ENCODE measurements around the gene PCLO.
"Not testable (repeated sequence)": the region's sequence is repeated elsewhere in the genome, so short reads cannot be mapped to it uniquely, and the experiment has no call there.

Gene PCLO

GRCh38 chr7:83038787-83039186 is 123.9 kb downstream of the PCLO start:
- no peak for DNase-seq

- DNase-seq, result no peak
Measured at GRCh38 chr7:83036721-83037380, 125.8 kb downstream of the PCLO start.

- DNase-seq, result no peak
Measured at GRCh38 chr7:83036130-83036529, 126.6 kb downstream of the PCLO start.

GRCh38 chr7:83032195-83032594 is 130.5 kb downstream of the PCLO start:
- no peak for DNase-seq

GRCh38 chr7:83023817-83024665 is 138.6 kb downstream of the PCLO start:
- not testable (repeated sequence) for DNase-seq

GRCh38 chr7:83021032-83021431 is 141.7 kb downstream of the PCLO start:
- DNase-seq, result no peak

GRCh38 chr7:83020161-83020560 is 142.5 kb downstream of the PCLO start:
- no peak for DNase-seq

GRCh38 chr7:83015916-83016315 is 146.8 kb downstream of the PCLO start:
- DNase-seq, result peak; percentile 85

GRCh38 chr7:83014546-83014945 is 148.1 kb downstream of the PCLO start:
- no peak for DNase-seq

GRCh38 chr7:83011954-83012353 is 150.7 kb downstream of the PCLO start:
- DNase-seq, result no peak

- DNase-seq, result no peak
Measured at GRCh38 chr7:83005410-83005809, 157.3 kb downstream of the PCLO start.

- DNase-seq, result no peak
Measured at GRCh38 chr7:83001362-83002040, 161.2 kb downstream of the PCLO start.

GRCh38 chr7:82998436-82998835 is 164.2 kb downstream of the PCLO start:
- DNase-seq, result no peak

GRCh38 chr7:82985144-82985802 is 177.4 kb downstream of the PCLO start:
- peak; percentile 76 for DNase-seq

GRCh38 chr7:82980130-82980788 is 182.4 kb downstream of the PCLO start:
- no peak for DNase-seq

GRCh38 chr7:82975811-82976468 is 186.7 kb downstream of the PCLO start:
- DNase-seq, result no peak

- no peak for DNase-seq
Measured at GRCh38 chr7:82972135-82972534, 190.5 kb downstream of the PCLO start.

GRCh38 chr7:82965088-82966036 is 197.3 kb downstream of the PCLO start:
- DNase-seq, result no peak

- no peak for DNase-seq
Measured at GRCh38 chr7:82964150-82964882, 198.4 kb downstream of the PCLO start.

- DNase-seq, result no peak
Measured at GRCh38 chr7:82961240-82961639, 201.4 kb downstream of the PCLO start.

Measured in NCI-H446 treated with DMSO at 0.1 percent for 48 hours (cell line).